ENCODE measurements around the gene AP4M1.

The AP4M1 gene

DNA sequence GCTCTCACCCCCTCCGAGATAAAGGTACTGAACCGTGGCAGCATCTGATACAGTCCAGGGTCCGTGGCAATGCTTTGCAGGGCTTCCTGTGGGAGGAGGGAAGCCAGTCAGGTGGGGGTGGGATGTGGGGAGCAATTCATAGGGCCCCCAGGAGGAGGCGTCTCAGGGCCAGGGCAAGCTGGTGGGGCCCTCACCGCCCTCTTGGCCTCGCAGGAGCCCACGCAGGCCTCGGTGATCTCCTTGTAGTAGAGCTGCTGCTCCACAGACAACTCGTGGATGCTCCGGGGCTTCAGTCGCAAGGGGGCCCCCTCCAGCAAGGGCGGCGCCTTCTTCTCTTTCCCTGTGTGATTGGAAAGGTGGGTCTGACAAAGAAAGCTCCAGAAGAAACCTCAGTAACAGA lies 10.5 kb downstream of the AP4M1 start:
- POLR2A ChIA-PET: interaction anchor here (1.1 to 4.2 kb wide), 2 partner anchors 11 to 16 kb away, joined by 3 to 39 read pairs; partner anchors contain the start of genes AP4M1 and MCM7
- no peaks in the 10 kb centered on the region for H3K4me1 ChIP-seq (ENCODE audit: control insufficient read depth, insufficient read depth, low read length)
- H3K36me3 ChIP-seq (ENCODE audit: control insufficient read depth in 2 of 2, insufficient read depth in 1 of 2, low read length in 2 of 2): peaks cover 15 to 60% of the 10 kb centered on the region in 2 experiments; a peak in 2 of 3 replicates
- CTCF ChIA-PET: interaction anchor here (0.7 to 0.8 kb wide), 2 partner anchors 21 to 90 kb away, joined by 3 to 5 read pairs; no protein-coding TSS in a partner anchor
- H3K9me3 ChIP-seq (ENCODE audit: control insufficient read depth, insufficient read depth, low read depth, low read length): no peaks in the 10 kb centered on the region
- TF ChIP-seq, protein P1, sequence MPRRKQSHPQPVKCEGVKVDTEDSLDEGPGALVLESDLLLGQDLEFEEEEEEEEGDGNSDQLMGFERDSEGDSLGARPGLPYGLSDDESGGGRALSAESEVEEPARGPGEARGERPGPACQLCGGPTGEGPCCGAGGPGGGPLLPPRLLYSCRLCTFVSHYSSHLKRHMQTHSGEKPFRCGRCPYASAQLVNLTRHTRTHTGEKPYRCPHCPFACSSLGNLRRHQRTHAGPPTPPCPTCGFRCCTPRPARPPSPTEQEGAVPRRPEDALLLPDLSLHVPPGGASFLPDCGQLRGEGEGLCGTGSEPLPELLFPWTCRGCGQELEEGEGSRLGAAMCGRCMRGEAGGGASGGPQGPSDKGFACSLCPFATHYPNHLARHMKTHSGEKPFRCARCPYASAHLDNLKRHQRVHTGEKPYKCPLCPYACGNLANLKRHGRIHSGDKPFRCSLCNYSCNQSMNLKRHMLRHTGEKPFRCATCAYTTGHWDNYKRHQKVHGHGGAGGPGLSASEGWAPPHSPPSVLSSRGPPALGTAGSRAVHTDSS (tag by site-specific recombination; IDR thresholded peaks at IDR 0.05): no peak
- TF ChIP-seq, protein P2, sequence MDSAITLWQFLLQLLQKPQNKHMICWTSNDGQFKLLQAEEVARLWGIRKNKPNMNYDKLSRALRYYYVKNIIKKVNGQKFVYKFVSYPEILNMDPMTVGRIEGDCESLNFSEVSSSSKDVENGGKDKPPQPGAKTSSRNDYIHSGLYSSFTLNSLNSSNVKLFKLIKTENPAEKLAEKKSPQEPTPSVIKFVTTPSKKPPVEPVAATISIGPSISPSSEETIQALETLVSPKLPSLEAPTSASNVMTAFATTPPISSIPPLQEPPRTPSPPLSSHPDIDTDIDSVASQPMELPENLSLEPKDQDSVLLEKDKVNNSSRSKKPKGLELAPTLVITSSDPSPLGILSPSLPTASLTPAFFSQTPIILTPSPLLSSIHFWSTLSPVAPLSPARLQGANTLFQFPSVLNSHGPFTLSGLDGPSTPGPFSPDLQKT (IDR thresholded peaks at IDR 0.05; ENCODE audit: borderline replicate concordance, low read depth, low read length): no peak
- TF ChIP-seq ZNF555 (tag by site-specific recombination; conservative IDR thresholded peaks at IDR 0.05): no peak
- TF ChIP-seq, protein P3, sequence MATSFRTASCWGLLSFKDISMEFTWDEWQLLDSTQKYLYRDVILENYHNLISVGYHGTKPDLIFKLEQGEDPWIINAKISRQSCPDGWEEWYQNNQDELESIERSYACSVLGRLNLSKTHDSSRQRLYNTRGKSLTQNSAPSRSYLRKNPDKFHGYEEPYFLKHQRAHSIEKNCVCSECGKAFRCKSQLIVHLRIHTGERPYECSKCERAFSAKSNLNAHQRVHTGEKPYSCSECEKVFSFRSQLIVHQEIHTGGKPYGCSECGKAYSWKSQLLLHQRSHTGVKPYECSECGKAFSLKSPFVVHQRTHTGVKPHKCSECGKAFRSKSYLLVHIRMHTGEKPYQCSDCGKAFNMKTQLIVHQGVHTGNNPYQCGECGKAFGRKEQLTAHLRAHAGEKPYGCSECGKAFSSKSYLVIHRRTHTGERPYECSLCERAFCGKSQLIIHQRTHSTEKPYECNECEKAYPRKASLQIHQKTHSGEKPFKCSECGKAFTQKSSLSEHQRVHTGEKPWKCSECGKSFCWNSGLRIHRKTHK (tag by site-specific recombination; IDR thresholded peaks at IDR 0.05): no peak
- TF ChIP-seq ZNF473 (tag by site-specific recombination; IDR thresholded peaks at IDR 0.05): no peak
- H3K4me3 ChIP-seq (ENCODE audit: low read depth, low read length): no peak overlapping the region
- no peak overlapping the region for H3K27ac ChIP-seq (ENCODE audit: extremely low read depth, low read depth, low read length)

DNA sequence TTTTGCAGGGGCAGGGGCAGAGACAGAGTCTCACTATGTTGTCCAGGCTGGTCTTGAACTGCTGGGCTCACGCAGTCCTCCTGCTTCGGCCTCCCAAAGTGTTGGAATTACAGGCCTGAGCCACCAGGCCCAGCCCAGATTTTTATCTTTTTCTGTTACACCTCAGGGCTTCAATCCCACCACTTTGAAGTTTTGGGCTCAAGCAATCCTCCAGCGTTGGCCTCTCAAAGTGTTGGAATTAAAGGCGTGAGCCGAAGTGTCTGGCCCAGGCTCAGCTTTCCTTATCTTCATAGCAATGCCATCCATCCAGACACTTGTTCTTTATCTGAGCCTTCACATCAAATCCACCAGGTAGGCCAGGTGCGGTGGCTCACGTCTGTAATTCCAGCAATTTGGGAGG lies 13.6 kb downstream of the AP4M1 start:
- Histone ChIP-seq H3K4me3 (ENCODE audit: low read depth, low read length) (no peak overlapping the region), H3K36me3 (ENCODE audit: control insufficient read depth in 2 of 2, insufficient read depth in 1 of 2, low read length in 2 of 2) (peaks cover 12 to 34% of the 10 kb centered on the region in 2 experiments; a peak in 2 of 3 replicates), H3K9me3 (ENCODE audit: control insufficient read depth, insufficient read depth, low read depth, low read length) (no peaks in the 10 kb centered on the region), H3K27ac (ENCODE audit: extremely low read depth, low read depth, low read length) (no peak overlapping the region), H3K4me1 (ENCODE audit: control insufficient read depth, insufficient read depth, low read length) (no peaks in the 10 kb centered on the region)
- TF ChIP-seq ZNF121 (tag by site-specific recombination; IDR thresholded peaks at IDR 0.05): 0 out of 2 replicates have a peak, but pooled peaks have one; percentile 7
- TF ChIP-seq ZNF600 (tag by site-specific recombination; IDR thresholded peaks at IDR 0.05): no peak
- ChIA-PET CTCF (no interaction called here), POLR2A (interaction anchor here (1.5 to 4.2 kb wide), 2 partner anchors 11 to 14 kb away, joined by 3 to 39 read pairs; partner anchors contain the start of genes AP4M1, MBLAC1 and MCM7)

DNA sequence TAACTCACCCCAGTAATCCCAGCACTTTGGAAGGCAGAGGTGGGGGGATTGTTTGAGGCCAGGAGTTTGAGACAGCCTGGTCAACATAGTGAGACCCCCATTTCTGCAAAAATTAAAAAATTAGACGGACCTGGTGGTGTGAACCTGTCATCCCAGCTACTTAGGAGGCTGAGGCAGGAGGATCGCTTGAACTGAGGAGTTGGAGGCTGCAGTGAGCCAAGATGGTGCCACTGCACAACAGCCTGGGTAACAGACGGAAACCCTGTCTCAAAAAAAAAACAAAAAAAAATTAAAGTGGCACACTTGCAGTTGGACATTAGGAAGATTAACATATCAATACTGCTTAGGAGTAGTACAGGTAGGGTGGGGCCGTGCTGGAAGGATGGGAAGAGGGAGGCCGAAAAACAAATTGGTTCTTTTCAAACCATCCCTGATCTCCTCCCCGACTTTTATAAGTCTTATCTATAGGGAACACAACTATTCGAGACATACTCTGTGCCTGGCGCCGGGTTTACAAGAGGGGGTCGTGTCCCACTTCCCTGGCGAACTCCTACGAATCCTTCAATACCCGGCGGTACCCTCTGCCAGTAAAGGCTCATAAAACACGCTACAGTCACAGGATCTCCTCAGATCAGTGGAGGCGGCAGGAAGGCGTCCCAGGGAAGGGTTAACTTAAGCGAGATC lies 17.1 kb downstream of the AP4M1 start:
- H3K4me3 ChIP-seq (ENCODE audit: low read depth, low read length): peak overlapping the region; percentile 90
- ChIA-PET POLR2A (no interaction called here), CTCF (interaction anchor here (1.4 kb wide), 1 partner anchor 14 kb away, joined by 3 read pairs; no protein-coding TSS in a partner anchor)
- H3K36me3 ChIP-seq (ENCODE audit: control insufficient read depth in 2 of 2, insufficient read depth in 1 of 2, low read length in 2 of 2): peaks cover 0 to 14% of the 10 kb centered on the region in 2 experiments; a peak in 2 of 3 replicates
- H3K27ac ChIP-seq (ENCODE audit: extremely low read depth, low read depth, low read length): peak overlapping the region; percentile 87
- peaks cover 3% of the 10 kb centered on the region; the same call in 1 of the 2 replicates for H3K4me1 ChIP-seq (ENCODE audit: control insufficient read depth, insufficient read depth, low read length)
- H3K9me3 ChIP-seq (ENCODE audit: control insufficient read depth, insufficient read depth, low read depth, low read length): no peaks in the 10 kb centered on the region
- TF ChIP-seq YY2 (tag by site-specific recombination; IDR thresholded peaks at IDR 0.05): no peak
- TF ChIP-seq, protein P4, sequence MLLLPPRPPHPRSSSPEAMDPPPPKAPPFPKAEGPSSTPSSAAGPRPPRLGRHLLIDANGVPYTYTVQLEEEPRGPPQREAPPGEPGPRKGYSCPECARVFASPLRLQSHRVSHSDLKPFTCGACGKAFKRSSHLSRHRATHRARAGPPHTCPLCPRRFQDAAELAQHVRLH (tag by site-specific recombination; IDR thresholded peaks at IDR 0.05): 0 out of 2 replicates have a peak, but pooled peaks have one; percentile 50
- no peak for TF ChIP-seq ZNF473 (tag by site-specific recombination; IDR thresholded peaks at IDR 0.05)
- TF ChIP-seq ZFP3 (tag by site-specific recombination; IDR thresholded peaks at IDR 0.05; ENCODE audit: low read depth): peak; percentile 100
- TF ChIP-seq ZBTB48 (tag by site-specific recombination; IDR thresholded peaks at IDR 0.05): 0 out of 2 replicates have a peak, but pooled peaks have one; percentile 78
- TF ChIP-seq, protein P5, sequence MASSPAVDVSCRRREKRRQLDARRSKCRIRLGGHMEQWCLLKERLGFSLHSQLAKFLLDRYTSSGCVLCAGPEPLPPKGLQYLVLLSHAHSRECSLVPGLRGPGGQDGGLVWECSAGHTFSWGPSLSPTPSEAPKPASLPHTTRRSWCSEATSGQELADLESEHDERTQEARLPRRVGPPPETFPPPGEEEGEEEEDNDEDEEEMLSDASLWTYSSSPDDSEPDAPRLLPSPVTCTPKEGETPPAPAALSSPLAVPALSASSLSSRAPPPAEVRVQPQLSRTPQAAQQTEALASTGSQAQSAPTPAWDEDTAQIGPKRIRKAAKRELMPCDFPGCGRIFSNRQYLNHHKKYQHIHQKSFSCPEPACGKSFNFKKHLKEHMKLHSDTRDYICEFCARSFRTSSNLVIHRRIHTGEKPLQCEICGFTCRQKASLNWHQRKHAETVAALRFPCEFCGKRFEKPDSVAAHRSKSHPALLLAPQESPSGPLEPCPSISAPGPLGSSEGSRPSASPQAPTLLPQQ (tag by site-specific recombination; IDR thresholded peaks at IDR 0.05): peak; percentile 67; the same call in 1 of the 2 replicates
- no peak for TF ChIP-seq ZNF155 (tag by site-specific recombination; IDR thresholded peaks at IDR 0.05)
- no peak for TF ChIP-seq ZNF302 (tag by site-specific recombination; IDR thresholded peaks at IDR 0.05; ENCODE audit: low read depth)
- TF ChIP-seq, protein P6, sequence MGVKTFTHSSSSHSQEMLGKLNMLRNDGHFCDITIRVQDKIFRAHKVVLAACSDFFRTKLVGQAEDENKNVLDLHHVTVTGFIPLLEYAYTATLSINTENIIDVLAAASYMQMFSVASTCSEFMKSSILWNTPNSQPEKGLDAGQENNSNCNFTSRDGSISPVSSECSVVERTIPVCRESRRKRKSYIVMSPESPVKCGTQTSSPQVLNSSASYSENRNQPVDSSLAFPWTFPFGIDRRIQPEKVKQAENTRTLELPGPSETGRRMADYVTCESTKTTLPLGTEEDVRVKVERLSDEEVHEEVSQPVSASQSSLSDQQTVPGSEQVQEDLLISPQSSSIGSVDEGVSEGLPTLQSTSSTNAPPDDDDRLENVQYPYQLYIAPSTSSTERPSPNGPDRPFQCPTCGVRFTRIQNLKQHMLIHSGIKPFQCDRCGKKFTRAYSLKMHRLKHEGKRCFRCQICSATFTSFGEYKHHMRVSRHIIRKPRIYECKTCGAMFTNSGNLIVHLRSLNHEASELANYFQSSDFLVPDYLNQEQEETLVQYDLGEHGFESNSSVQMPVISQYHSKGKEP (tag by site-specific recombination; IDR thresholded peaks at IDR 0.05): no peak
- TF ChIP-seq, protein P7, sequence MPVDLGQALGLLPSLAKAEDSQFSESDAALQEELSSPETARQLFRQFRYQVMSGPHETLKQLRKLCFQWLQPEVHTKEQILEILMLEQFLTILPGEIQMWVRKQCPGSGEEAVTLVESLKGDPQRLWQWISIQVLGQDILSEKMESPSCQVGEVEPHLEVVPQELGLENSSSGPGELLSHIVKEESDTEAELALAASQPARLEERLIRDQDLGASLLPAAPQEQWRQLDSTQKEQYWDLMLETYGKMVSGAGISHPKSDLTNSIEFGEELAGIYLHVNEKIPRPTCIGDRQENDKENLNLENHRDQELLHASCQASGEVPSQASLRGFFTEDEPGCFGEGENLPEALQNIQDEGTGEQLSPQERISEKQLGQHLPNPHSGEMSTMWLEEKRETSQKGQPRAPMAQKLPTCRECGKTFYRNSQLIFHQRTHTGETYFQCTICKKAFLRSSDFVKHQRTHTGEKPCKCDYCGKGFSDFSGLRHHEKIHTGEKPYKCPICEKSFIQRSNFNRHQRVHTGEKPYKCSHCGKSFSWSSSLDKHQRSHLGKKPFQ (tag by site-specific recombination; IDR thresholded peaks at IDR 0.05): peak; percentile 39; the same call in 1 of the 2 replicates
